Measurements from ENCODE around the gene AP1G2.
A peak's percentile ranks its signal among the peaks of the same experiment; 100 is the strongest.

AP1G2 gene

DNA sequence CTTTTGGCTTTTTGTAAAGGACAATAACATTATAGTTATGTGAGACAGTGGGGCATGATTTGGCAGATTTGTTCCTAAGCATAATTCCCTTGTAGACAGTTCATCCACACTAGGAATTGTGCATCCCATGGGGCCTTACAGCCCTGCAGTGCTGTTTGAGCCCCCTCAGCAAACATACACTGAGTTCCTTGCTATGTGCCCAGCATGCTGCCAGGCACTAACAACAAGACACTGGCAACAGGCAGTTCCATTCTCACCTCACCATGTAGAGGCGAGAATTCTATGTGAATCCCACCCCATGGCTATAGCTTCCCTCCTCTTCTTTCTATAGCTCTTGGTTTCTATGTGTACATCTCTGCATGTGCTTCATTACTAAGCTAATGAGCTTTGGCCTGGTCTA lies 9.6 kb downstream of the AP1G2 start:
- DNase-seq (ENCODE audit: low read depth) = no peak

DNA sequence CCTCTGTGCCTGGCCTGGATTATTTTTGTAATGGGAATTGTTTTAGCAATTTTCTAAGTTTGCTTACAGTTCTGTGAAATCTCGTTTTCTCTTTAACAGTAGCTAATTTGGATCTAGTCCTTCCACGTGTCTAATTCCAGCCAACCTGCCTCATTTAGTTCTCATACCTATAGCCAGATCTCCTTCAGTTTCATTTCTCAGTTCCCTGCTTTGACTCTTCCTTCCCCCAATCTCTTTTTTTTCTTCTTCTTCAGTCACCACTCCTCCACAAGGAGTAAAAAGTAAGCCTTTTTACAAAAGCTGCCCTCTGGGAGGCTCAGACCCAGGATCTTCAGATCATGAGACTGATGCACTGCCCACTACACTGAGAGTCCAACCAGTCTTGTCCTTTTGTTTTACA lies 10.1 kb downstream of the AP1G2 start:
- DNase-seq (ENCODE audit: low read depth) = no peak

DNA sequence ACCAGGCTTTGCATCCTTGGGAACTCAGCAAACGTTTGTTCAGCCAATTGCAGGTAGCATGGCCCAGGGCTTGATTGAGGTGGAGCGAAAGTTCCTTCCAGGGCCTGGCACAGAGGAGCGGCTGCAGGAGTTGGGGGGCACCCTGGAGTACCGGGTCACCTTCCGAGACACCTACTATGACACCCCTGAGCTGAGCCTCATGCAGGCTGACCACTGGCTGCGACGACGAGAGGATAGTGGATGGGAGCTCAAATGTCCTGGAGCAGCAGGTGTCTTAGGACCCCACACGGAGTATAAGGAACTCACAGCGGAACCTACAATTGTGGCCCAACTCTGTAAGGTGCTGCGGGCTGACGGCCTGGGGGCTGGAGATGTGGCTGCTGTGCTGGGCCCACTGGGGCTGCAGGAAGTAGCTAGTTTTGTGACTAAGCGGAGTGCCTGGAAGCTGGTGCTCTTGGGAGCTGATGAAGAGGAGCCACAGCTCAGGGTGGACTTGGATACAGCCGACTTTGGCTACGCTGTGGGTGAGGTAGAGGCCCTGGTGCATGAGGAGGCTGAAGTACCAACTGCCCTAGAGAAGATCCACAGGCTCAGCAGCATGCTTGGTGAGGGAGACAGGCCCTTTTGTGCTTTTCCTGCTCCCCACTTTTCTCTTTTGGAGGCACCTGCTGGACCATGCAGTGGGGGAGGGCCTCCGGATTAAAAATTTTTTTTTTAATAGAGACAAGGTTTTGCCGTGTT lies 10.7 kb downstream of the AP1G2 start:
- DNase-seq (ENCODE audit: low read depth) = peak; percentile 28

DNA sequence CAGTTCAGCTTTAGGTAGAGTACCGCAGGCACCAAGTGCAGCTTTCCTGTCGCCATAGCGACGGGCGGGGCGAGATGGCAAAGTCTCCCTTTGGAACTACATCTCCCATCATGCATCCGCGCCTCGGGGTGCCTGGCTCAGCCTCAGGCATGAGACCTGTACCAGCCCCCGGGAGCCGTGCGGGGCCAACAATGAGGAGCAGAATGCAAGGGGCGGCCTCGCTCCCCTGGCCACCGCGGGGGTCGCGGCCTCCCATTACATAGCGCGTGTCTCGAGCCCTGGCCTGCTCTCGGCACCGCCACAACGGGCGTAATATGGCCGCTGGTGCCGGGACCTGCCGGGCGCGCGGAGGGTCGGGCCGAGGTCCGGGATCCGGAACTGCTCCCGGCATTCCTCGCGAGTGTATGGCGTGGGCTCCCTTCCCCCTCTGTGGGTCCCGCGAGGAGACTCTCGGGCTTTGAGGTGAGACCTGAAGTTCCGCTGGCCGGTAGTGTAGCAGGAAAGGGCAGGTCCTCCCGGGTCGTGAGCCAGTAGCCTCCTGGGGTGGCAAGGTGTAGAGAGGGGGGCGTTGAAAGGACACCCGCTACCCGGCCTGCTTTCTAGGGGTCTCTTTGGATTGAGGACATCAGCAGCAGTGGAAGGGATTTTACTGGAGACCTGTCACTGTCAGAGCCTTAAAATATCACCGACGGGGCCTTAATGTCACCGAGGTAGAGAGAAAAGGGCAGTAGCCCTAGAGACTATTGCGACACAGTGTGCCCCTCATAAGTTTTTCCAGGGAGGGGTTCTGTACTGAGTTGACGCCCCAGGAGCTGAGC lies 11.5 kb downstream of the AP1G2 start, which contains the start of gene THTPA:
TSS of gene THTPA (plus strand) at position 390 of the 818 bp plus-strand sequence. CDS start 487 bp downstream, outside the sequence.
- DNase-seq (ENCODE audit: low read depth) = peak; percentile 89

DNA sequence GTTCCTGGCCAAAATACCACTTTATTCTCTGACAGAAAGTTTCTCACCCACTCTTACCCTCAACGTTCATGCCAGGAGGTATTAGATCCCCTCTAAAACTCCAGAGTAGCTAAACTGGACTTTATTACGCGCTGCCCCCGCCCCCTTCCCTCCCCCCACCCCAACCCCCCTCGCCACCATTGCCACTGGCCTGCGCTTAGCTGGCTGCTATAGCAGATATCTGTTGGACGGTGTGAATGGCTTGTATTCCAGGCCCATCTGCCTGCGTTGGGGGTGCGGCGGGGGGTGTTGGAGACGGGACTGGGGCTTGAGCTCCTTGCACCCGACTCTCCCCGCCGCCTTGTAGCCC lies 12.1 kb downstream of the AP1G2 start:
- DNase-seq (ENCODE audit: low read depth) = no peak

DNA sequence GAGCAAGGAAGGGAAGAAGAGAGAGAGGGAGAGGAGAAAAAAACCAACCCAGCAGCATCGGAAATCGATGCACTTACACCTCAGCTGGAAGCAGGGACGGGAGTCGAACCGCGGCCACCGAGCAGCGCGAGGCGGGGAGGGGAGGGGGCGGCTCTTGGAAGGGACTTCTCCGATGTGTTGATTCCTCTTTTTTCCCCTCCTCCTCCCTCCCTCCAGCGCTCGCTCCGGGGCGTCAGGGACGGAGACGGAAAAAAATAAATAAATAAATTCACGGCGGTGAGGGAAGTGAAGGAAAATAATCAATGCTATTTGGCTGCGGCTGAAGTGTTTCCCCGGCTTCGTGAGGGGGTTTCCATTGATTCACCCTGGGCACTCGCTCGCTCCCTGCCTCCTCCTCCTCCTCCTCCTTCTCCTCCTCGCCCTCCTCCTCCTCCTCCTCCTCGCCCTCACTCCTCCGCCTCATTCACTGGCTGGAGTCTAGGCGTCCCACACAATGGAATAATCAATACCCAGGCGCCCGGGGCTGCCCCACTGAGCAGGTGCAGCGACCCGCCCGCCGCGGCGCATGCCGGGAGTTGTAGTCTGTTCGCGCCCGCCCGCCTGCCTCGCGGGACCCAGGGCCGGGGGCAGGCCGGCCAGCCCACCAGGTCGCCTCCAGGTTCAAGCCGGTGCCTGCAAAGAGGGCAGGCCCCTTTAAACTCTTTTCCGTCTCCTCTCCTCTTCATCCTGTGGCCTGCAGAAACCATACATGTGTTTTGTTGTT lies 16.1 kb downstream of the AP1G2 start, which contains the start of gene ZFHX2:
TSS of gene ZFHX2 (minus strand) at position 500 of the 763 bp plus-strand sequence. CDS start 16,440 bp downstream, outside the sequence.
- peak; percentile 72 for DNase-seq (ENCODE audit: low read depth)

DNA sequence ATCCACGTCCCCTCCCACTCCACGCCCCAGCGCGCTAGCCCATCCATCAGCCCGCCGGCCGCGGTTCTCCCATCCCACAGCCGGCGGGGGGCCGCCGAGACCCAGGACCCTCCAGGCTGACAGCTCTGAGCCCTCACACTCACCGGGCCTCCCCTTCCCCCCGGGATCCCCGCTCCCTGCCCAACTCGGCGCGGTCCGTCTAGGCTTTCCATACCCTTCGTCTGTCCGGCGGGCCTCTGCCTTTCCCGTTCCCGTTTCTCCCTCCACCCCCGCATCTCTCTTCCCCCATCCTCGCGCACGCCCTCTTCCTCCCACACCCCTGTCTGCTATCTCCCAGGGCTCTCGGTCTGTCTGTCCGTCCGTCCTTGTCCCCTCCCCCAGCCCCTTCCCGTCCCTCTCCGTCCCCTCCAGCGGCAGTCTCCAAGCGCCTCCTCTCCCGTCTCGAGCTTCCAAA lies 16.8 kb downstream of the AP1G2 start:
- DNase-seq (ENCODE audit: low read depth) = peak; percentile 36

DNA sequence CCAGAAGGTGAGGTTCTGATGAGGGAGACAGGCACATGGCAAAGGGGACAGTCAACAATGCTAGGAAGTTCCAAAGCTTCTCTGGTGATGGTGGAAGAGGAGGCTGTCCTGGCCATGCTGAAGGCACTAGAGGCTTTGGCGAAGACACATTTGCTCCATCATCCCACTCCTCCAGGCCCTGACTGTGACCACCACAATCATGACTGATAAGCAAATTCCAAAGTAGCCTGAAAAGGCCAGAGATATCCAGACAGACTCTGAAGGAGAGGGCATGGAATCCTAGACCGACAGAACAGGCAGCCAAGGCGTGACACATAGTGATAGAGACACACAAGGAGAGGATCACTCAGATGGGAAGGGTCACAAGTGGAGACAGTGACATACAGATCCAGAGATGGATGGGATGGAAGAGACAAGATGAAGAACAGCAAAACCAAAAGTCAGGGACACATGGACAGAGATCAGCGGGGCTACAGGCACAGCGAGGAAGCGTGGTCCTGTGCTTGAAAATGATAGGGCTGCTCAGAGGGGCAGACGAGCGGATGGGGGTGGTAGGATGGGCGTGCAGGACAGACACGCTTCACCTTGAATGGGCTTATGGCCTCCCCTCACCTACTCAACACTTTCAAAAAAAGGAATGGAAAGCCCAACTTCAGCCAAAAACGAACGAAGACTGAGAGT lies 17.3 kb downstream of the AP1G2 start:
- DNase-seq (ENCODE audit: low read depth) = no peak

DNA sequence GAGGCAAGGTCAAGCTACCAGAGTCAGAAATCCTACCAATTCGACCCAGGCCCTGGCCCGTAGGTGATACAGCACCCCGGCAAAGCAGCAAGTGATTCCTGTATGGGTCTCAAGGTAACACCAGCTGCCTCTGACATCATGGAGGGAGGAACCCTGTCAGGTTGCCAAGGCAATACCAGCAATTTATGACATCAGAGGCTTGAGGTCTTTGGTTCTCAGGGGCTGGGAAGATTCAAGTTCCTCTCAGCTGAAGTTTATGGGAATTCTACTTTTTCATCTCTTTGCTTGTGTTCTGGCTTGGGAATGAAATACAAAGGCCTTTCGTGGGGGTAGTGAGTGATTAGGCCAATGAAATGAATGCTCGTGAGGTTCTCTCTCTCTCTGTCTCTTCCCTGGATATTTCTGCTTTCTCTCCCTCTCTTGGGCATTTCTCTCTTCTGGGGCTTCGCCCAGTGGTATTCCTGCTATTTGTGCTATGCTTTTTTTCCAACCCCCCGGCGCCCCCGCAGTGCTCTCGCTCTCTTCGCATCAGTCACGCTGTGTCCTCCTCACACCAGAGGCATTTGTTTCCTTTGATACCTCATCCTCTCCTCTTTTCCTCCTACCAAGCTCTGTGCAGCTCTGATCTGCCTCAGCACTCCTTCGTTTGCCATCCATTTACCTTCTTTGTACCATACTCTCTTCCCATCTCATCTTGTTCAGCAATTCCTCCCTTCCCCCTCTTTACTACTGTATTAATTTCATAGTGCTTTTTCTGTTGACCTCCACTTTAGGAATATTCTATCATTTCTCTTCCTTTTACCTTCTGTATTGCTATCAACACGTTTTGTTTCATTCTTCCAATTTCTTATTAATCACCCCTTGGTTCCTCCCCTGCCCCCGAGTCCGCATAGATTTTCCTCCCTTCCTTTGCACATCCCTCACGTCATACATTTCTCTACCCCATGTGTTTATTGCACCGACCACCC lies 19.0 kb downstream of the AP1G2 start:
- no peak for DNase-seq (ENCODE audit: low read depth)

DNA sequence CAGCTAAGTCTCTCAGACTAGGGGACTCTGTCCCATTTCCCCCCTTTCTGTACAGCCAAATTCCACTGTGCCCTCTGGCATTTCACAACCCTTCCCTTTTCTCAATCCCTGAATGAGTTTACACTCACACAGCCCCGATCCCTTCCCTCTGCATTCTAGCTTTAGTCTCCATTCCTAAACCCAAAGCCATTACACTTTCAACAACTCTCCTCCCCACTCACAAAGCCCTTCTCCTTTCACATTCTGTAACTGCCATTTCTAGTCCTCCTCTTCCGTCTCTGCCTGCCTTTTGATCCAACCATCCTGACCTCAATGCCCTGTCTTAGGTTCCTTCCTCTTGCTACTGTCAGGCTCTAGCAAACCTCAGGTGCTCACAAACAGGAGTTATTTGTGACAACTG lies 19.7 kb downstream of the AP1G2 start:
- no peak for DNase-seq (ENCODE audit: low read depth)

DNA sequence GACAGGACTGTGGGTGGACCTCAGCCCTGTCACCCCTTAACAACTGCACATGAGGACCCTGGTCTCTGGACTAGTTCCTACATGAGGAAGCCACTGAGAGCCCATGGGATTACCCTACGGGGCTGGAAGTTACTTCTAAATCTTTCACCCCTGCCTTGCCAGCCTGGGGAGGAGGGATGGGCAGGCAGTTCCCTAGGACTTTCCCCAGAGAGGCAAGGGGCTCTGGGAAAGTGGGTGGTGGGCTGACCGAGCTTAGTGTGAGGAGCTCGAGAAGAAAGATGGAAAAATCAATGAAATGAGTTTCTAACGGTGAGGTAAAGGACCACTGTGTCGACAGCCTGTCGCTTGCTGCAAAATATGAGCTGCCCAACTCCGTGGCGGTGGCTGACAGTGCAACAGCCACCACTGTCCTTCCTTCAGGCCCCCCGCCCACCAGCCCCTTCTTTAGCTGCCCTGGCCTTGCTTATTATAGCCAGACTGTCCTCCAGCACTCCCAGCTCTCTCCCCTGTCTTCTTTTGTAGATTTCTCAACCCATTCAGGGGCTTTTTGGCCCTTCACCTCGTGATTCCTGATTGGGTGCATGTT lies 21.0 kb downstream of the AP1G2 start:
- no peak for DNase-seq (ENCODE audit: low read depth)

DNA sequence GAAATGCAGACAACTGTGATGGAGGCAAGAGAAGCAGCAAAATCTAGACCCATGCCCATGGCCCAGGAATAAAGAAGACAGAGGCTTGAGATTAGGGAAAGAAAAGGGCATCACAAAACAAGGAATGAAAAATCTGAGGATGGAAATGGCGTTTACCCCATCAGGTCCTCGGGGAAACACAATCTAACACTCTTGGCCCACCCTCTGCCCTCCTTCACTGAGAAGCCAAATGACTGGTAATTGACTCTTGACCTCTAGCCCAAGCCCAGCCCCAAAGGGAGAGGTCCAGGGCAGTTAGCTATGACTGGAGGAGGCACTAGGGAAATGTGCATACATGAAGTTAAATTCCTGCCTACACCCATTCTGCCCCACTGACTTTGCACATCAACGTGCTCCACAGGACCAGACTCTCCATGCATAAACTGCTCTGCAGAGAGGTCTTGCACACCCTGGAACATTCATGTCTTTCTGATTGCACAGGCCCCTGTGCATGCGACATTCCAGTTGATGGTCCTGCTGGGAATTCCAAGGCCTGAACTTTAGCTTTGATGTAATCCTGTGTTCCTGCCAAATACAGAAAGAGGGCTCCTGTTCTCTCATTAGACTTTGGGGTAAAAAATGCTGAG lies 21.7 kb downstream of the AP1G2 start:
- DNase-seq (ENCODE audit: low read depth) = no peak

DNA sequence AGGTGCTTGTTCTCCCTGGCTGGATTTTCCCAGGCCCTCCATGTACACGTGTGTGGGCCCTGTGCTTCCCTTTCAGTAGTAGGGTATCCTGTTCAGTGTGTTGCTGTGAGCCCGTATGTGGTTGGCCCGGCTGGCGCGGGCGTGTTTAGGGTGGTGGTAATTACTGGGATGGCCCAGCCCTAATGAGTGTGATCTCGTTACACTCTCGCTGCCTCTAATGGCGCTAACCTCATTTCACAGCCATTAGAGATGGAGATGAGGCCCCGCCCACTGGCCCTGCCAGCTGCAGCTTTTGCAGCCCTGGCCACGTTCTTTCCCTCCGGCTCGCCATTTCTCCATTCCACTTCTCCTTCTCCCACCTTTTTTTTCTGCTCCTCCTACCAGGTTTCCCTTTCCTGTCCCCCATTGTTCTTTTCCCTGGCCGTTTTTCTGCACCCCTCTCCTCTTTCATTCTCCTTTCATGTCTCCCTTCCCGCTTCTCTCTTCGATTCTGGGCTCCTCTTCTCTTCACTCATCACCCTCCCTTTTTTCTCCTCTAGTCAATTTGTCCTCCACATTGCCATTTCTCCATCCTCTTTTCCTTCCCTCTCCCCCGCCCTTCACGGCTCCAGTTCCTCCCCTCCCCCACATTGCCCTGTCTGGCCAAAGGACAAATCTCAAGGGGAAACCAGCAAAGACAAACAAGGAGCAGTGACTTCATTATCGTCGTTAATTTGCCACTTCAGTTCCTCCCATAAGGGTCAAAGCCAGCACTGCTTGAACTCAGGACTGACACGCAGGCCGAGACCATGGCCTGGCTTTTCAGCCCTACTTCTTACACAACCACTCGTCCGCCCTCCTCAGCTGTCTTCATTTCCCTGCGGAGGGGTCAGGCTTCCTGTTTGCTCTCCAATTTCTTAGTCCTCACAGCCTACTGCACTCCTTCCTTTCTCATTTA lies 22.8 kb downstream of the AP1G2 start:
- no peak for DNase-seq (ENCODE audit: low read depth)

DNA sequence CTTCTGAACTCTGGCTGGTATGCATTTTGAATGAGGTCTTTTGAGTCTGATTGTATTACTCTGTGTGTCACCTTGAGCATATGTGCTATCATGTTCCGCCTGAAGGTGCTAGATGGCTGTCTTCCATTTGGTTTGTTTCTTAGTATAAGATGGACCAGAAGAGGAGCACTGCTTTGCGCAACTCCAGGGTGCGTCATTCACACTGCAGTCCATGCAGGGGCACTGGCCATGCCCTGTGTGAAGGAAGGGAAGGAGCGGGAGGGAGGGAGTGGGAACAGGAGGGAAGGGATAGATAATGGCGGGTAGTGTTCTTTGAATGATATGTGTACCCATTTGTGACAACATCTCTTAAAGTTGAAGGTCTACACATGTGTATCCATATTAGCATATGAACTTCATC lies 24.2 kb downstream of the AP1G2 start:
- DNase-seq (ENCODE audit: low read depth) = no peak

DNA sequence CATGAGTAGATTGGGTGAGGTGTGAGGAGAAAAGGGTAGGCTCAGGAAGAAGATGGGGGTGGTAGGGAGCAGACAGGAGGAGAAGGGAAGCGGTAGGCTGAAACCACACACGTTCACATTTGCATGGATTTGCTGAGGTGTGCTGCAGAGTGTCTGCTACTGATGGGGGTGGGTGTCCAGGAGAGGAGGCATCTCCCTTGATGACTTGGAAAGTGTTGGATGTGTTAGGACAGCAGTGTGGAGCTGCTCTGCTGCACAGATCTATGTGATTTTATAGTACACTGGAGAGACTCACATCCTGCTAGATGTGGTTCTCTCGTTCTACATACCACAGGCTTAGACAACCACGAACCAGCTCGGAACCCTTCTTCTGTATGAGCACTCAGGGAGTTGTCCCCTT lies 25.3 kb downstream of the AP1G2 start:
- DNase-seq (ENCODE audit: low read depth) = no peak

DNA sequence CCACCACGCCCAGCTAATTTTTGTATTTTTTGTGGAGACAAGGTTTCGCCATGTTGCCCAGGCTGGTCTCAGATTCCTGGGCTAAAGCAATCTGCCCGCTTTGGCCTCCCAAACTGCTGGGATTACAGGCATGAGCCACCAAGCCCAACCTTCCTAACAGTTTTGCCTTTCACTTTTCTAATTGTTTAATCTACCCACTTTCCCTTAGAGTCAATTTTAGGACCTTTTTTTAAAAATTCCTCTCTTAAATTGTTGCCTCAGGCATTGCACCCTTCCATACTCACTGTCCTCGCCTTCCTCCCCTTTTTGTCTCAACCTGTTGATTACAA lies 27.5 kb downstream of the AP1G2 start:
- DNase-seq (ENCODE audit: low read depth) = no peak

DNA sequence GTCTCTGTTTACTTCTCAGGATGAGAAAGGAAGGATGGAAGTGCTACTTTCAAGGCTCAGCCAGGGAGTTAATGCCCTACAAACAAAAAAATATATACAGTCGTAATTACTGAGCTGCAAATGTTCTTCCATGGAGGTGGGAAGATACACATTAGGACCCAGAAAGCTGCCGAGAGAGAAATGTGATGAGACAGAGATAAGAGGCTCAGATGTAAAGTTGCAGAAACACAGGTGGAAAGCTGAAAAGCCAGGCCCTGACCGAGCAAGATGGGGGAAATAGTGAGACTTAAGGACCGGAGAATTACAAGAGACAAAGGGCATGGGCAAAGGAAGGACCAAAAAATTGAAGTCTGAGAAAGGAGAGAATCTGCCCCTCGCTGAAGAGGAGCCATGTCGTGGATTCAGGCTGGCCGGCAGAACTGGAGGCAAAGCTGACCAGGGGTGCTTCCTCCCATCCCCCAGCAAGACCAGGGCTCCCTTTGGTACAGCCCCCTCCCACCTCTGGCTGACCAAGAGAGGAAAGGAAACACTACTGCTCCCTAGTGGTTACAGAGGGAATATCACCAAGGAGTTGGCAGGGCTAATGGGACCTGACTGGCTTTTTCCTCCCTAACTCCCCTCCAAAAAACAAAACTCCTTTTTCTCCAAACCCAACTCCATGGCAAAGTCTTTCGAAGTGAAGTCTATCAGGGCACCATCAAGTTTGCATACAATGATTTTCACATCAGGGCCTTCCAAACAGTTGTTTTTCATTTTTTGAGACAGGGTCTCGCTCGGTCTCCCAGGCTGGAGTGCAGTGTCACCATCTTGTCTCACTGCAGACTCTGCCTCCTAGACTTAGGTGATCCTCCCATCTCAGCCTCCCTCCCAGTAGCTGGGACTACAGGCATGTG lies 28.1 kb downstream of the AP1G2 start:
- peak; percentile 54 for DNase-seq (ENCODE audit: low read depth)

DNA sequence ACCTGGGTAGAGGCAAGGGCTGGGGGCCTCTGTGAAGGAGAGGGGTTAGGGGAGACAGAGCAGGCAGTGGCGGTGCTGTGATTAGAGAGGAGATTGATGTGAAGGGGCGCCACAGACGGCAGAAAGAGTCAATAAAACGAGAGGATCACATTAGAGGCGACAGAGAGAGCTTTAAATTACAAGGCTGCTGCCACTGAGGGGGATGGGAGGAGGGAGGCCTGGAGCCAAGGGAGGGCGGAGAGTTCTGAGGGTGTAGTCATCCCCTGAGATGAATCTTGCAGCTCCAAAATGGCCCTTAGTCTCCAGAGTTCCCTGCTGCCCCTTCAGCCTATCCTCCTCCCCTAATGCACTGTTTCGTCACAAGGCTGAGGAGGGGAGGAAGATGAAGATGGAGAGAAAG lies 28.8 kb downstream of the AP1G2 start:
- DNase-seq (ENCODE audit: low read depth) = no peak
